Kidney (tissue), 14 donors: Measurements from ENCODE around the gene GAPDH. TPM values are rescaled to one million over a fixed set of nuclear protein-coding genes. Genes with fewer than 3 reads are reported as not detected.
"Not testable (repeated sequence)": the region's sequence is repeated elsewhere in the genome, so short reads cannot be mapped to it uniquely, and the experiment has no call there.

Experiments
- DNase-seq, 5 donors: peaks; one replicate each; pipeline ENCODE4 v3.0.0-alpha.2; 2013 to 2020
- FAIRE-seq: peaks from 2 replicates; lab custom pipeline; 2012; peaks lifted over from hg19 to GRCh38; lab: Jason Lieb, UNC
- H3K27ac ChIP-seq, 2 donors: one replicate each; pipeline ENCODE4 v1.7.0; 2013; ENCODE audit warnings: low read depth in 2 of 2, low read length in 2 of 2, inconsistent platforms in 1 of 2
- H3K27me3 ChIP-seq: one replicate; pipeline ENCODE4 v1.7.1; 2013; ENCODE audit warnings: low read length, inconsistent platforms; ENCODE audit not compliant: control insufficient read depth, insufficient read depth
- H3K36me3 ChIP-seq, 3 donors: one replicate each; pipeline versions ENCODE4 v1.7.0 to v1.7.1; 2013; ENCODE audit warnings: low read length in 3 of 3, control low read depth in 1 of 3, inconsistent platforms in 1 of 3; ENCODE audit not compliant: insufficient read depth in 3 of 3, control insufficient read depth in 2 of 3
- H3K4me1 ChIP-seq, 3 donors: one replicate each; pipeline versions ENCODE4 v1.7.0 to v1.7.1; 2013; ENCODE audit warnings: low read length in 3 of 3, inconsistent platforms in 1 of 3, low read depth in 1 of 3; ENCODE audit not compliant: control insufficient read depth in 2 of 3, insufficient read depth in 2 of 3
- H3K4me3 ChIP-seq, 3 donors: one replicate each; pipeline versions ENCODE4 v1.7.0 to v1.8.1; 2013; ENCODE audit warnings: low read length in 3 of 3, control low read depth in 1 of 3, inconsistent platforms in 1 of 3
- H3K9ac ChIP-seq, 3 donors: one replicate each; pipeline versions ENCODE4 v1.7.0 to v1.7.1; 2013; ENCODE audit warnings: low read length in 3 of 3, control low read depth in 1 of 3, inconsistent platforms in 1 of 3
- H3K9me3 ChIP-seq, 3 donors: one replicate each; pipeline versions ENCODE4 v1.7.0 to v1.7.1; 2013; ENCODE audit warnings: low read length in 3 of 3, control low read depth in 1 of 3, inconsistent platforms in 1 of 3; ENCODE audit not compliant: control insufficient read depth in 2 of 3, insufficient read depth in 1 of 3
- intact Hi-C: fragments of 100-400 bp; cut with DNase I; formaldehyde crosslinking; loops from one replicate; pipeline ENCODE4 v1.11.1; 2022
- polyA plus RNA-seq: library from polyadenylated mRNA; stranded (reverse); fragments of 350-450 nt; fragmentation: Illumina TruSeq; extraction: RNeasy Lipid Tissue Mini Kit (QIAGEN cat#74804); gene quantifications from one replicate; pipeline ENCODE4 v1.2.3, GENCODE V29; 2014; ENCODE audit warnings: low read depth, low replicate concordance; ENCODE audit not compliant: insufficient read depth
- total RNA-seq: library from RNA; stranded (reverse); fragmentation: NEBNext Ultra II Directional; extraction: Animal tissue kit (Norgen Biotek cat#: 25700); gene quantifications from one replicate; pipeline ENCODE4 v1.2.1, GENCODE V29; 2021
- TF ChIP-seq, protein P1 (sequence below): IDR thresholded peaks from 3 replicates; pipeline ENCODE4 v1.5.1; 2012; ENCODE audit warnings: mild to moderate bottlenecking, moderate library complexity, borderline replicate concordance; ENCODE audit not compliant: insufficient read depth; ENCODE audit errors: extremely low read depth
- donor health status: control.
- donor health status: control.
- donor health status: control.
- donor health status: control.
- donor health status: control.
- donor health status: DM: yes; HTN: yes; CAD: no.
- donor health status: Normal renal cell carcinoma (clear cell type).

Gene GAPDH
- total and polyA plus RNA-seq, 2 donors from 2014 or later = 1,501 to 4,871 TPM

DNA sequence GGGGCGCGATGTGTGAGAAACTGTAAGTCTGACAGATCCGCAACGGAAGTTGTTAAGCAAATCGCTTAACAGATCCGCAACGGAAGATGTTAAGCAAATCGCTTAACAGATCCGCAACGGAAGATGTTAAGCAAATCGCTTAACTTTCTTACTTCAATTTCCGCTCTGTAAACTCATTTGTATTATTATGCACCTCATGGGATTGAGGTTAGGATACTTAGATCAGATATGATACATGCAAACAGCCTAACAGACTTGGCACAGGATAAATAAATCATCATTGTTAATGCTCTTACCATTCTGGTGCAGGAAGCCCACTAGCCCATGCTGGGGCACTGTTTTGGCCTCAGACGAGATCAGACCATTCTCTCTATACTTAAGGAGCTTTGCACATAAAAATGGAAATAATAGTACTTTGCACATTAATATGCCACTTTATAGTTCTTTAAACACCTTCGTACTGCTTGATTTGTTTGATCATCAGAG lies 40.0 kb upstream of the GAPDH start:
- Histone ChIP-seq H3K9ac (peak overlapping the region; percentile 26 to 97 (median 51)), H3K27me3 (no peaks in the 10 kb centered on the region), H3K36me3 (peaks cover 2 to 6% (median 5%) of the 10 kb centered on the region in 3 donors), H3K4me3 (peak overlapping the region; percentile 98 to 100 (median 98)), H3K9me3 (no peaks in the 10 kb centered on the region), H3K4me1 (peaks cover 7 to 10% (median 8%) of the 10 kb centered on the region in 3 donors), H3K27ac (peak overlapping the region in 1 of 2 donors; percentile 38)
- intact Hi-C loops = no loop called here
- FAIRE-seq = no peak
- DNase-seq = peak in 1 of 5 donors; percentile 44
- TF ChIP-seq, protein P1, sequence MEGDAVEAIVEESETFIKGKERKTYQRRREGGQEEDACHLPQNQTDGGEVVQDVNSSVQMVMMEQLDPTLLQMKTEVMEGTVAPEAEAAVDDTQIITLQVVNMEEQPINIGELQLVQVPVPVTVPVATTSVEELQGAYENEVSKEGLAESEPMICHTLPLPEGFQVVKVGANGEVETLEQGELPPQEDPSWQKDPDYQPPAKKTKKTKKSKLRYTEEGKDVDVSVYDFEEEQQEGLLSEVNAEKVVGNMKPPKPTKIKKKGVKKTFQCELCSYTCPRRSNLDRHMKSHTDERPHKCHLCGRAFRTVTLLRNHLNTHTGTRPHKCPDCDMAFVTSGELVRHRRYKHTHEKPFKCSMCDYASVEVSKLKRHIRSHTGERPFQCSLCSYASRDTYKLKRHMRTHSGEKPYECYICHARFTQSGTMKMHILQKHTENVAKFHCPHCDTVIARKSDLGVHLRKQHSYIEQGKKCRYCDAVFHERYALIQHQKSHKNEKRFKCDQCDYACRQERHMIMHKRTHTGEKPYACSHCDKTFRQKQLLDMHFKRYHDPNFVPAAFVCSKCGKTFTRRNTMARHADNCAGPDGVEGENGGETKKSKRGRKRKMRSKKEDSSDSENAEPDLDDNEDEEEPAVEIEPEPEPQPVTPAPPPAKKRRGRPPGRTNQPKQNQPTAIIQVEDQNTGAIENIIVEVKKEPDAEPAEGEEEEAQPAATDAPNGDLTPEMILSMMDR = no peak

GRCh38 chr12:6494968-6495367 lies 39.3 kb upstream of the GAPDH start:
- DNase-seq (no peak), FAIRE-seq (no peak)
- Histone ChIP-seq H3K4me3 (peak overlapping the region in 2 of 3 donors; percentile 5 to 98), H3K9me3 (no peaks in the 10 kb centered on the region), H3K27me3 (no peaks in the 10 kb centered on the region), H3K4me1 (peaks cover 7 to 10% (median 8%) of the 10 kb centered on the region in 3 donors), H3K36me3 (peaks cover 2 to 6% (median 5%) of the 10 kb centered on the region in 3 donors), H3K27ac (no peak overlapping the region), H3K9ac (peak overlapping the region in 2 of 3 donors; percentile 51 to 97)
- TF ChIP-seq, protein P1 = no peak
- intact Hi-C loops = no loop called here

GRCh38 chr12:6497291-6497690 lies 37.0 kb upstream of the GAPDH start:
- H3K9ac ChIP-seq, DNase-seq, H3K36me3 ChIP-seq, H3K4me1 ChIP-seq, H3K27ac ChIP-seq, FAIRE-seq, H3K4me3 ChIP-seq, H3K9me3 ChIP-seq, intact Hi-C loops, H3K27me3 ChIP-seq: not testable (repeated sequence)

GRCh38 chr12:6500466-6500865 lies 33.9 kb upstream of the GAPDH start:
- peaks cover 0 to 5% (median 0%) of the 10 kb centered on the region in 3 donors for H3K36me3 ChIP-seq
- H3K4me1 ChIP-seq = no peaks in the 10 kb centered on the region
- H3K27ac ChIP-seq = no peak overlapping the region

More at GRCh38 chr12:6500466-6500865, 33.9 kb upstream of the GAPDH start:
- DNase-seq = no peak
- no peaks in the 10 kb centered on the region for H3K9me3 ChIP-seq
- no peaks in the 10 kb centered on the region for H3K27me3 ChIP-seq
- intact Hi-C loops = no loop called here
- no peak for FAIRE-seq
- H3K9ac ChIP-seq = no peak overlapping the region
- no peak overlapping the region for H3K4me3 ChIP-seq
- TF ChIP-seq, protein P1 = no peak
